H9 (cell line): Measurements from ENCODE around the gene GALNT13. TPM values are rescaled to one million over a fixed set of nuclear protein-coding genes. Genes with fewer than 3 reads are reported as not detected.

Experiments used
- DNase-seq: peaks from one replicate; pipeline ENCODE4 v3.0.0-alpha.2; 2017
- H2AFZ ChIP-seq: one replicate; pipeline ENCODE4 v1.6.1; 2013; ENCODE audit warnings: mild to moderate bottlenecking, low read length, control low read depth, moderate library complexity
- H2AK5ac ChIP-seq: 2 replicates; pipeline ENCODE4 v1.6.1; 2013; ENCODE audit warnings: low read length, control low read depth, mixed read lengths; ENCODE audit not compliant: insufficient read length
- H2BK120ac ChIP-seq: one replicate; pipeline ENCODE4 v1.6.1; 2013; ENCODE audit warnings: low read depth, mild to moderate bottlenecking, low read length, control low read depth, inconsistent platforms; ENCODE audit not compliant: poor library complexity, severe bottlenecking
- H2BK12ac ChIP-seq: 2 replicates; pipeline ENCODE4 v1.6.1; 2013; ENCODE audit warnings: low read length, control low read depth, mixed read lengths, low read depth; ENCODE audit not compliant: insufficient read length
- H2BK15ac ChIP-seq: 2 replicates; pipeline ENCODE4 v1.6.1; 2013; ENCODE audit warnings: low read depth, low read length, control low read depth
- H2BK20ac ChIP-seq: one replicate; pipeline ENCODE4 v1.6.1; 2013; ENCODE audit warnings: low read depth, mild to moderate bottlenecking, low read length, control low read depth, inconsistent platforms; ENCODE audit not compliant: poor library complexity, severe bottlenecking
- H2BK5ac ChIP-seq: 2 replicates; pipeline ENCODE4 v1.6.1; 2013; ENCODE audit warnings: low read length, control low read depth, mixed read lengths; ENCODE audit not compliant: insufficient read length
- H3K14ac ChIP-seq: 2 replicates; pipeline ENCODE4 v1.6.1; 2013; ENCODE audit warnings: low read length, control low read depth; ENCODE audit not compliant: insufficient read depth
- H3K18ac ChIP-seq: 2 replicates; pipeline ENCODE4 v1.6.1; 2013; ENCODE audit warnings: low read depth, mild to moderate bottlenecking, mixed read lengths, low read length, control low read depth; ENCODE audit not compliant: insufficient read length
- H3K23ac ChIP-seq: 2 replicates; pipeline ENCODE4 v1.6.1; 2013; ENCODE audit warnings: low read length, control low read depth, mixed read lengths, low read depth; ENCODE audit not compliant: insufficient read length
- H3K23me2 ChIP-seq: 2 replicates; pipeline ENCODE4 v1.6.1; 2013; ENCODE audit warnings: low read depth, mild to moderate bottlenecking, mixed read lengths, low read length, control low read depth; ENCODE audit not compliant: insufficient read length, poor library complexity, severe bottlenecking
- H3K27ac ChIP-seq: 2 replicates; pipeline ENCODE4 v1.5.1; 2013; ENCODE audit warnings: low read length, control low read depth, mixed read lengths, low read depth; ENCODE audit not compliant: insufficient read length
- H3K27me3 ChIP-seq: 2 replicates; pipeline ENCODE4 v1.6.1; 2013; ENCODE audit warnings: low read length, control low read depth, inconsistent platforms; ENCODE audit not compliant: insufficient read depth
- H3K4ac ChIP-seq: 2 replicates; pipeline ENCODE4 v1.6.1; 2013; ENCODE audit warnings: low read depth, mild to moderate bottlenecking, control low read depth, inconsistent platforms, low read length, moderate library complexity
- H3K4me1 ChIP-seq: 2 replicates; pipeline ENCODE4 v1.6.1; 2013; ENCODE audit warnings: low read length, control low read depth, inconsistent platforms; ENCODE audit not compliant: insufficient read depth
- H3K4me2 ChIP-seq: 2 replicates; pipeline ENCODE4 v1.6.1; 2013; ENCODE audit warnings: low read length, control low read depth, mixed read lengths; ENCODE audit not compliant: insufficient read length, insufficient read depth
- H3K56ac ChIP-seq: 2 replicates; pipeline ENCODE4 v1.6.1; 2013; ENCODE audit warnings: low read depth, mild to moderate bottlenecking, mixed read lengths, low read length, control low read depth; ENCODE audit not compliant: insufficient read length
- H3K79me1 ChIP-seq: 2 replicates; pipeline ENCODE4 v1.6.1; 2013; ENCODE audit warnings: low read depth, mild to moderate bottlenecking, moderate library complexity, low read length, control low read depth, inconsistent platforms; ENCODE audit not compliant: insufficient read depth, poor library complexity, severe bottlenecking
- H3K79me2 ChIP-seq: 2 replicates; pipeline ENCODE4 v1.6.1; 2013; ENCODE audit warnings: low read length, control low read depth, inconsistent platforms; ENCODE audit not compliant: insufficient read depth
- H3K9ac ChIP-seq: 2 replicates; pipeline ENCODE4 v1.6.1; 2013; ENCODE audit warnings: low read length, control low read depth, mixed read lengths; ENCODE audit not compliant: insufficient read length; ENCODE audit errors: extremely low read depth
- H3K9me3 ChIP-seq: one replicate; pipeline ENCODE4 v1.6.1; 2013; ENCODE audit warnings: low read depth, low read length, inconsistent platforms; ENCODE audit not compliant: control insufficient read depth
- H3T11ph ChIP-seq: one replicate; pipeline ENCODE4 v1.6.1; 2013; ENCODE audit warnings: mild to moderate bottlenecking, low read length, control low read depth, inconsistent platforms
- H4K20me1 ChIP-seq: one replicate; pipeline ENCODE4 v1.6.1; 2013; ENCODE audit not compliant: control insufficient read depth, insufficient read length, insufficient read depth
- H4K5ac ChIP-seq: 2 replicates; pipeline ENCODE4 v1.6.1; 2013; ENCODE audit warnings: low read depth, mild to moderate bottlenecking, mixed read lengths, low read length, control low read depth; ENCODE audit not compliant: insufficient read length
- H4K8ac ChIP-seq: replicated peaks from 2 replicates; pipeline ENCODE4 v1.6.1; 2013; ENCODE audit warnings: low read length, control low read depth, mixed read lengths, low read depth; ENCODE audit not compliant: insufficient read length
- H4K91ac ChIP-seq: 2 replicates; pipeline ENCODE4 v1.6.1; 2013; ENCODE audit warnings: low read depth, mild to moderate bottlenecking, moderate library complexity, mixed read lengths, low read length, control low read depth; ENCODE audit not compliant: insufficient read length
- H3K27ac Mint-ChIP-seq, 3 experiments: 2 replicates in 2 of 3; 3 replicates in 1 of 3; pipeline ENCODE4 v1.8.0; 2020 to 2021; ENCODE audit warnings: mixed read lengths in 3 of 3, mild to moderate bottlenecking in 1 of 3, moderate library complexity in 1 of 3
- H3K27me3 Mint-ChIP-seq: 2 replicates; pipeline ENCODE4 v1.8.0; 2021; ENCODE audit warnings: low read depth, mild to moderate bottlenecking, moderate library complexity, mixed read lengths
- H3K36me3 Mint-ChIP-seq, 3 experiments: 2 replicates in 2 of 3; 3 replicates in 1 of 3; pipeline ENCODE4 v1.8.0; 2020 to 2021; ENCODE audit warnings: low read depth in 3 of 3, mixed read lengths in 3 of 3; ENCODE audit not compliant: insufficient read depth in 1 of 3
- H3K4me1 Mint-ChIP-seq, 2 experiments: 2 replicates each; pipeline ENCODE4 v1.8.0; 2020; ENCODE audit warnings: mixed read lengths in 2 of 2
- H3K4me3 Mint-ChIP-seq, 2 experiments: 2 replicates in 1 of 2; 3 replicates in 1 of 2; pipeline ENCODE4 v1.8.0; 2020 to 2021; ENCODE audit warnings: mild to moderate bottlenecking in 2 of 2, mixed read lengths in 2 of 2, moderate library complexity in 1 of 2
- H3K9me3 Mint-ChIP-seq, 2 experiments: 2 replicates in 1 of 2; 3 replicates in 1 of 2; pipeline ENCODE4 v1.8.0; 2020; ENCODE audit warnings: mild to moderate bottlenecking in 2 of 2, mixed read lengths in 2 of 2, moderate library complexity in 1 of 2
- CTCF ChIP-seq: fragments of 200-600 bp; sonication (generic); conservative IDR thresholded peaks from 3 replicates; pipeline ENCODE4 v1.8.0; 2021; ENCODE audit warnings: antibody characterized with exemption, mild to moderate bottlenecking
- WGBS: extraction: QIAGEN DNeasy Blood & Tissue Kit; methylation state at CpG from one replicate; pipeline ENCODE4 v1.1.7; 2013; ENCODE audit warnings: missing lambda C conversion rate, low lambda C conversion rate, mixed read lengths; ENCODE audit not compliant: insufficient read length; ENCODE audit errors: extremely low coverage; 5-methylcytosine and 5-hydroxymethylcytosine counted together
- total RNA-seq: library from RNA; stranded (reverse); gene quantifications from 2 replicates; pipeline ENCODE4 v1.2.1, GENCODE V29; 2021

Gene GALNT13
- total RNA-seq, 1 experiment from 2014 or later: 6.6 TPM

GRCh38 chr2:154193246-154193645 is 321.5 kb downstream of the GALNT13 start:
- Mint-ChIP-seq H3K36me3 (no peaks in the 10 kb centered on the region), H3K9me3 (no peaks in the 10 kb centered on the region), H3K27ac (no peak overlapping the region; a peak in 1 of 7 replicates), H3K4me1 (peaks cover 0 to 2% of the 10 kb centered on the region in 2 experiments; a peak in 1 of 4 replicates), H3K27me3 (no peaks in the 10 kb centered on the region), H3K4me3 (no peak overlapping the region)
- no peak overlapping the region for H3K14ac ChIP-seq
- H3K23me2 ChIP-seq: no peaks in the 10 kb centered on the region
- H3K56ac ChIP-seq: no peak overlapping the region
- H3K79me2 ChIP-seq: no peaks in the 10 kb centered on the region
- no peaks in the 10 kb centered on the region for H4K20me1 ChIP-seq
- H2BK15ac ChIP-seq: no peak overlapping the region
- no peaks in the 10 kb centered on the region for H3K79me1 ChIP-seq
- no peak overlapping the region for H3K27ac ChIP-seq
- no peak overlapping the region for H3K4ac ChIP-seq
- no peaks in the 10 kb centered on the region for H3K9me3 ChIP-seq
- no peak overlapping the region for H4K8ac ChIP-seq
- H4K5ac ChIP-seq: no peak overlapping the region
- no peak overlapping the region for H3K18ac ChIP-seq
- H2BK20ac ChIP-seq: no peak overlapping the region
- H3K9ac ChIP-seq: no peak overlapping the region
- no peak overlapping the region for H3K23ac ChIP-seq
- no peaks in the 10 kb centered on the region for H3K27me3 ChIP-seq
- H2AK5ac ChIP-seq: no peak overlapping the region
- no peak for DNase-seq
- H3K4me2 ChIP-seq: no peak overlapping the region
- H2BK5ac ChIP-seq: no peak overlapping the region
- H2BK12ac ChIP-seq: no peak overlapping the region
- WGBS: no CpG with 5 or more reads among the region's 2 CpGs
- no peak overlapping the region for H2BK120ac ChIP-seq
- no peak overlapping the region for H3T11ph ChIP-seq
- H4K91ac ChIP-seq: no peak overlapping the region
- no peak overlapping the region for H2AFZ ChIP-seq
- TF ChIP-seq CTCF: no peak
- no peaks in the 10 kb centered on the region for H3K4me1 ChIP-seq
